Uterus (tissue), 4 donors: ENCODE measurements around the gene MED16. TPM values are rescaled to one million over a fixed set of nuclear protein-coding genes. Genes with fewer than 3 reads are reported as not detected.
"Not testable (repeated sequence)": the region's sequence is repeated elsewhere in the genome, so short reads cannot be mapped to it uniquely, and the experiment has no call there.

ENCODE experiments used
- DNase-seq, 2 donors: peaks; one replicate each; pipeline ENCODE4 v3.0.0-alpha.2; 2019 to 2020
- H3K27ac ChIP-seq, 2 donors: fragments of 200-600 bp; sonication (generic); 1 replicate in 1 of 2; 2 replicates in 1 of 2; pipeline ENCODE4 v1.5.1; 2016 to 2018
- H3K27me3 ChIP-seq, 2 donors: fragments of 200-600 bp; sonication (generic); one replicate each; pipeline ENCODE4 v1.5.1; 2018 to 2019; ENCODE audit warnings: control low read depth in 1 of 2
- H3K36me3 ChIP-seq, 2 donors: fragments of 200-600 bp; sonication (generic); one replicate each; pipeline ENCODE4 v1.5.1; 2019; ENCODE audit warnings: control low read depth in 1 of 2
- H3K4me1 ChIP-seq, 2 donors: fragments of 200-600 bp; sonication (generic); one replicate each; pipeline ENCODE4 v1.5.1; 2018 to 2019; ENCODE audit warnings: control low read depth in 1 of 2
- H3K4me3 ChIP-seq, 2 donors: fragments of 200-600 bp; sonication (generic); 1 replicate in 1 of 2; 2 replicates in 1 of 2; pipeline ENCODE4 v1.5.1; 2018 to 2019; ENCODE audit warnings: mild to moderate bottlenecking in 1 of 2
- H3K9me3 ChIP-seq, 2 donors: fragments of 200-600 bp; sonication (generic); one replicate each; pipeline ENCODE4 v1.5.1; 2019; ENCODE audit warnings: control low read depth in 1 of 2
- CTCF ChIP-seq, 4 experiments: fragments of 200-600 bp in 2 of 4; fragments of 450-650 bp in 2 of 4; sonication (generic) in 2 of 4; IDR thresholded peaks; one replicate each; pipeline ENCODE4 v1.5.1; 2016 to 2019; ENCODE audit warnings: antibody characterized with exemption in 4 of 4, mild to moderate bottlenecking in 2 of 4, moderate library complexity in 1 of 4
- POLR2A ChIP-seq, 2 donors: fragments of 450-650 bp; IDR thresholded peaks; one replicate each; pipeline ENCODE4 v1.6.1; 2016; ENCODE audit warnings: antibody characterized with exemption in 2 of 2, mild to moderate bottlenecking in 1 of 2, moderate library complexity in 1 of 2
- intact Hi-C: fragments of 100-400 bp; cut with DNase I; formaldehyde crosslinking; loops from one replicate; pipeline ENCODE4 v1.15.1; 2023; ENCODE audit warnings: low total_unique reads
- total RNA-seq, 4 donors: library from RNA; depleted of rRNA in 3 of 4; stranded (reverse); fragments of >200 nt in 3 of 4; gene quantifications; one replicate each; pipeline versions ENCODE4 v1.1.0 to v1.2.4, GENCODE V29; 2014 to 2023
- donor health status: DM: yes; HTN: yes; CAD: no.

The MED16 gene
- total RNA-seq, 4 donors from 2014 or later = 12.0 to 69.1 (median 43.1) TPM

DNA sequence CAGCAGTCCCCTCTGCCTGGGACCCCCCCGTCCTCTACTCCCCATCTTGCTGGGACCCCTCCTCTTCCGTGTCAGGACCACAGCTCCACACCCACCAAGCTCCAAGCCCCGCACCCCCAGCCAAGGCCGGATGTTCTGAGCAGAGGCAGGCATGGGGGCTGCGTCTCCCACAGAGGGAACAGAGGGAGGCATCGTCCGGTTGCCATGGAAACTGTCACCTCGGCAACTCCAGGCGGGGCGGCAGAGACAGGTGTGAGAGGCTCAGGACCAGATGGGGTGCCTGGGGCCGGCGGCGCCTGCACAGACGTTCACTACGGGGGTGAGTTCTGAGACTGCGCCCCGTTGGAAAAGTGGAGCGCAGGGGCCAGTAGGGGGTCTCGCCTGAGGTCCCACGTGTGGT is 5.7 kb upstream of the MED16 start:
- intact Hi-C loops = no loop called here
- TF ChIP-seq POLR2A (IDR thresholded peaks at IDR 0.05) (no peak), CTCF (IDR thresholded peaks at IDR 0.05) (no peak)
- Histone ChIP-seq H3K9me3 (no peaks in the 10 kb centered on the region), H3K4me1 (no peaks in the 10 kb centered on the region), H3K36me3 (no peaks in the 10 kb centered on the region), H3K4me3 (no peak overlapping the region), H3K27me3 (no peaks in the 10 kb centered on the region), H3K27ac (no peak overlapping the region)
- DNase-seq = no peak

DNA sequence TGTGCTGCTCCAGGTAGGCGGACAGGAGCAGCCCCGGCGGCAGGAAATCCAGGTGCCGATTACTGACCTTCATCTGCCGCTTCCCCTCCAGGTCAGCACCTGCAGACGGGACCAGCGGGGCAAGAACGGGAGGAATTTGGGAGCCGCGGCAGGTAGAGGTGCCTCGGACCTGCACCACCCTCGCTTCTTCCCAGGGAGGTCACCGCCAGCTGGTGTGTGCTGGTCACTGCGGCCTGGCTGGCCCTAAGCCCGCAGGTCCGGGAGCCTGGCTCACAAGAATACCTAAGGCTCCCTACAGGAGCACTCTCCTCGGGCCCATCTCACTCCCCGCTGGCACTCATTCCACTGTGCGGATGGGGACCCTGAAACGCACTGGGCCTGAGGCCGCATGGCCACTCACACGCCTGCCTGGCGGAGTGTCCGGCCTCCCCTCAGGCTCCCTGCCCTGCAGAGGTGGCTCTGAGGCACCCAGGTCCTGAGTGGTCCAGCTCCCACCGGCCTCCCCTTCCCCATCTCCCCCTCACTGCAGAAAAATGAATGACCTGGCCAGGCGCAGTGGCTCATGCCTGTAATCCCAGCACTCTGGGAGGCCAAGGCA is 4.6 kb upstream of the MED16 start:
- H3K4me3 ChIP-seq = no peak overlapping the region
- no peak for TF ChIP-seq POLR2A (IDR thresholded peaks at IDR 0.05)
- TF ChIP-seq CTCF (IDR thresholded peaks at IDR 0.05) = no peak
- intact Hi-C loops = no loop called here
- H3K27ac ChIP-seq = no peak overlapping the region
- no peak for DNase-seq
- no peaks in the 10 kb centered on the region for H3K4me1 ChIP-seq
- no peaks in the 10 kb centered on the region for H3K27me3 ChIP-seq
- no peaks in the 10 kb centered on the region for H3K9me3 ChIP-seq
- H3K36me3 ChIP-seq = no peaks in the 10 kb centered on the region

GRCh38 chr19:896999-897398 is 4.0 kb upstream of the MED16 start:
- Histone ChIP-seq H3K4me3 (no peak overlapping the region), H3K9me3 (no peaks in the 10 kb centered on the region), H3K27me3 (no peaks in the 10 kb centered on the region), H3K36me3 (no peaks in the 10 kb centered on the region), H3K27ac (no peak overlapping the region), H3K4me1 (no peaks in the 10 kb centered on the region)
- intact Hi-C loops = no loop called here
- no peak for DNase-seq
- TF ChIP-seq POLR2A (IDR thresholded peaks at IDR 0.05) = no peak
- TF ChIP-seq CTCF (IDR thresholded peaks at IDR 0.05) = no peak

DNA sequence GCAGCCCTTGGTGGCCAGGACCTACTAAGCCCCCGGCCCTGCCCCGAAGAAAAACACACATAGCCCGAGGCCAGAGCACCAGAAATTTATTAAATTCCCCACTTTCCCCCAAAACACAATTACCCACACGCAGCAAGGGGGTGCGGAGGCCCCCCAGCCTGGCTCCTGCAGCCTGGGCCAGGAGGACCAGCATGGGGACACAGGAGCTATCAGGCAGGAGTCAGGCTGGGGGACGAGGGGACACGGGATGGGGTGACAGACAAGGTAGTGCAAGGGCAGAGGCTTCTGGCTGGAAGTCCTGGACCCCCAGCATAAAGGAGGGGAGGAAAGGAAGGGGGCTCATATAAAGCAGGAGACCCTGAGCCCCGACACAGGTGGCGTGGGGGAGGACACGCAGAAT is 3.4 kb upstream of the MED16 start:
- Histone ChIP-seq H3K27ac (no peak overlapping the region), H3K9me3 (no peaks in the 10 kb centered on the region), H3K4me1 (no peaks in the 10 kb centered on the region), H3K4me3 (no peak overlapping the region), H3K27me3 (no peaks in the 10 kb centered on the region), H3K36me3 (no peaks in the 10 kb centered on the region)
- TF ChIP-seq POLR2A (IDR thresholded peaks at IDR 0.05) = no peak
- TF ChIP-seq CTCF (IDR thresholded peaks at IDR 0.05) = no peak
- DNase-seq = no peak
- intact Hi-C loops = no loop called here

GRCh38 chr19:892243-892893 is 619 bp downstream of the MED16 start:
- intact Hi-C loops = no loop called here
- Histone ChIP-seq H3K9me3 (no peaks in the 10 kb centered on the region), H3K4me1 (no peaks in the 10 kb centered on the region), H3K4me3 (peak overlapping the region; percentile 70 to 89), H3K36me3 (no peaks in the 10 kb centered on the region), H3K27me3 (no peaks in the 10 kb centered on the region), H3K27ac (peak overlapping the region; percentile 90 to 93)
- DNase-seq = no peak
- TF ChIP-seq CTCF (IDR thresholded peaks at IDR 0.05) = no peak
- TF ChIP-seq POLR2A (IDR thresholded peaks at IDR 0.05) = no peak

GRCh38 chr19:891421-892200 is 1.4 kb downstream of the MED16 start:
- intact Hi-C loops, H3K36me3 ChIP-seq, H3K4me1 ChIP-seq, H3K27me3 ChIP-seq, DNase-seq, H3K9me3 ChIP-seq: not testable (repeated sequence)
- Histone ChIP-seq H3K27ac (peak overlapping the region in 1 of 2 donors; percentile 90), H3K4me3 (peak overlapping the region; percentile 70 to 89)
